ENCODE results near the gene UBASH3B.

DNA sequence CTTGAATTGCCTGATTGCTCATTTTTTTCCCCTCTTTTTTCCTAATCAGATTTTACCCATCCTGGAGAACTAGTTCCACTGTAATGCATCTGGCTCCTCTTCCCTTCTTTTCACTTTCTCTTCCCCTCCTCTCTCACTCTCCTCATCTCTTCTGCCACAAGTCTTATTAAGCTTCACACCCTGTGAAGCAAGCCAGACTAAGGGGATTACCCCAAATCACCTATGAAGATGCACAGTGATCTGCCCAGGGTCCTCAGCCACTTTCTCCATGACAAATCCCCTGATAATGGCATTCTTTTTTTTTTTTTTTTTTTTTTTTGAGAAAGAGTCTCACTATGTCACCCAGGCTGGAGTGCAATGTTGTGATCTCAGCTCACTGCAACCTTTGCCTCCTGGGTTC is 11.2 kb downstream of the UBASH3B start:
- TF ChIP-seq, protein P1, sequence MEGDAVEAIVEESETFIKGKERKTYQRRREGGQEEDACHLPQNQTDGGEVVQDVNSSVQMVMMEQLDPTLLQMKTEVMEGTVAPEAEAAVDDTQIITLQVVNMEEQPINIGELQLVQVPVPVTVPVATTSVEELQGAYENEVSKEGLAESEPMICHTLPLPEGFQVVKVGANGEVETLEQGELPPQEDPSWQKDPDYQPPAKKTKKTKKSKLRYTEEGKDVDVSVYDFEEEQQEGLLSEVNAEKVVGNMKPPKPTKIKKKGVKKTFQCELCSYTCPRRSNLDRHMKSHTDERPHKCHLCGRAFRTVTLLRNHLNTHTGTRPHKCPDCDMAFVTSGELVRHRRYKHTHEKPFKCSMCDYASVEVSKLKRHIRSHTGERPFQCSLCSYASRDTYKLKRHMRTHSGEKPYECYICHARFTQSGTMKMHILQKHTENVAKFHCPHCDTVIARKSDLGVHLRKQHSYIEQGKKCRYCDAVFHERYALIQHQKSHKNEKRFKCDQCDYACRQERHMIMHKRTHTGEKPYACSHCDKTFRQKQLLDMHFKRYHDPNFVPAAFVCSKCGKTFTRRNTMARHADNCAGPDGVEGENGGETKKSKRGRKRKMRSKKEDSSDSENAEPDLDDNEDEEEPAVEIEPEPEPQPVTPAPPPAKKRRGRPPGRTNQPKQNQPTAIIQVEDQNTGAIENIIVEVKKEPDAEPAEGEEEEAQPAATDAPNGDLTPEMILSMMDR (IDR thresholded peaks at IDR 0.05; ENCODE audit: poor library complexity): no peak
- no peak for TF ChIP-seq EZH2 (IDR thresholded peaks at IDR 0.05; ENCODE audit: borderline replicate concordance)
